Measurements from ENCODE around the gene OTUD5.

Gene OTUD5

DNA sequence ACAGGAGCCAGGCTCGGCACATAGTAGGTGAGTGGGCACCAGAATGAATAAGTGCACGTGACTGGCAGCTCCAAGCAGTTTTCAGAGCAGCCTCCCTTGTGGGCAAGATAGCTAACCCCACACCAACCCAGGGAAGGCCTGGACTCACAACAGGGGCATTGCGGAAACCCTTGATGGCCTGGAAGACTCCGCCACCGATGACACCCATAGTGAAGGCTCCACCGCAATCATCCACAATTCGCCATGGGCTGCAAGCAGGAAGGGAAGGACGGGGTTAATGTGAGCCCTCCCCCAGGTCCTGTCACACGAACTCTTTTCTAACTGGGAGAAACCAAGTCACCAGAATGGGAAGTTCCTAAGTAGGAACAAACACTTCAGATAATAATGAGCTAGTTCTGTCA is 60.8 kb downstream of the OTUD5 start:
- CTCF ChIA-PET: no interaction called here
- POLR2A ChIA-PET: interaction anchor here (1.7 to 2.8 kb wide), 3 partner anchors 15 to 159 kb away, joined by 10 to 26 read pairs (median 11); partner anchors contain the start of genes HDAC6 and SLC35A2
- no peak for TF ChIP-seq FOXA1 (IDR thresholded peaks at IDR 0.05)
- no peak for DNase-seq (ENCODE audit: extremely low spot score)

DNA sequence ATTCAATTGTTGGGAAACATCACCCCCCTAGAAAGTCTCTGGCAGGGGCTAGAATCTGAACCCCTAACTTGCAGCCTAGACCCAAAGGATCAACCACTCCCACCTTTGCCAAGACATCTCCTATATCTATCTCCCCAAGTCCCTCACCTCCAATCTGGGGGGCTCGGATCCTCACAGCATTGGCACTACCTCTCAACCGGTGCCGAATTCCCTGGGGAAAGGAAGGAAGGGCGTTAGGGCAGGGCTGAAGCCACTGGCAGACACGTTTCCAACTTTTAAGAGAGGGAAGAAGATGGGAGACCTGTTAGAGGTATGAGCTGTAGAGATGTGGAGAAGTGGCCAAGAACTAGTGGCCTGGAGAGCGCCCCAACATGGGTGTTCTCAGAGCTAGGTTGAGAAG is 62.5 kb downstream of the OTUD5 start:
- DNase-seq (ENCODE audit: extremely low spot score): no peak
- TF ChIP-seq FOXM1 (IDR thresholded peaks at IDR 0.05; ENCODE audit: borderline replicate concordance) (no peak), TARDBP (IDR thresholded peaks at IDR 0.05) (no peak), FOXA1 (IDR thresholded peaks at IDR 0.05) (no peak), L3MBTL2 (conservative IDR thresholded peaks at IDR 0.05) (no peak), HDGF (IDR thresholded peaks at IDR 0.05; ENCODE audit: borderline replicate concordance) (no peak), ELF4 (IDR thresholded peaks at IDR 0.05) (no peak), FOXK2 (IDR thresholded peaks at IDR 0.05) (no peak), BHLHE40 (IDR thresholded peaks at IDR 0.05; ENCODE audit: borderline replicate concordance) (no peak), ZNF384 (IDR thresholded peaks at IDR 0.05) (no peak), SUZ12 (IDR thresholded peaks at IDR 0.05) (no peak), ARNT (IDR thresholded peaks at IDR 0.05) (no peak), NFRKB (IDR thresholded peaks at IDR 0.05) (no peak), LEF1 (IDR thresholded peaks at IDR 0.05; ENCODE audit: borderline replicate concordance) (no peak), CTBP1 (IDR thresholded peaks at IDR 0.05; ENCODE audit: borderline replicate concordance) (no peak), SP1 (IDR thresholded peaks at IDR 0.05) (no peak)
- TF ChIP-seq, protein P1, sequence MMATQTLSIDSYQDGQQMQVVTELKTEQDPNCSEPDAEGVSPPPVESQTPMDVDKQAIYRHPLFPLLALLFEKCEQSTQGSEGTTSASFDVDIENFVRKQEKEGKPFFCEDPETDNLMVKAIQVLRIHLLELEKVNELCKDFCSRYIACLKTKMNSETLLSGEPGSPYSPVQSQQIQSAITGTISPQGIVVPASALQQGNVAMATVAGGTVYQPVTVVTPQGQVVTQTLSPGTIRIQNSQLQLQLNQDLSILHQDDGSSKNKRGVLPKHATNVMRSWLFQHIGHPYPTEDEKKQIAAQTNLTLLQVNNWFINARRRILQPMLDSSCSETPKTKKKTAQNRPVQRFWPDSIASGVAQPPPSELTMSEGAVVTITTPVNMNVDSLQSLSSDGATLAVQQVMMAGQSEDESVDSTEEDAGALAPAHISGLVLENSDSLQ (IDR thresholded peaks at IDR 0.05): no peak
- POLR2A ChIA-PET: no interaction called here
- CTCF ChIA-PET: no interaction called here

GRCh38 chrX:48893556-48894348 is 63.7 kb downstream of the OTUD5 start:
- CTCF ChIA-PET: interaction anchor here (0.7 kb wide), 1 partner anchor 66 kb away, joined by 5 read pairs; no protein-coding TSS in a partner anchor
- POLR2A ChIA-PET: interaction anchor here (1.2 to 1.4 kb wide), 2 partner anchors 18 to 217 kb away, joined by 3 to 4 read pairs; partner anchors contain the start of gene SLC35A2
- no peak for DNase-seq (ENCODE audit: extremely low spot score)
- no peak for TF ChIP-seq FOXK2 (IDR thresholded peaks at IDR 0.05)
- TF ChIP-seq SP1 (IDR thresholded peaks at IDR 0.05): no peak
- no peak for TF ChIP-seq FOXA1 (IDR thresholded peaks at IDR 0.05)
- TF ChIP-seq HDGF (IDR thresholded peaks at IDR 0.05; ENCODE audit: borderline replicate concordance): no peak
- TF ChIP-seq, protein P1 (IDR thresholded peaks at IDR 0.05): no peak
- TF ChIP-seq ELF4 (IDR thresholded peaks at IDR 0.05): no peak
- TF ChIP-seq CTBP1 (IDR thresholded peaks at IDR 0.05; ENCODE audit: borderline replicate concordance): no peak
- no peak for TF ChIP-seq NFRKB (IDR thresholded peaks at IDR 0.05)
- no peak for TF ChIP-seq ZNF384 (IDR thresholded peaks at IDR 0.05)
- TF ChIP-seq FOXM1 (IDR thresholded peaks at IDR 0.05; ENCODE audit: borderline replicate concordance): no peak
- no peak for TF ChIP-seq ARNT (IDR thresholded peaks at IDR 0.05)
- TF ChIP-seq LEF1 (IDR thresholded peaks at IDR 0.05; ENCODE audit: borderline replicate concordance): no peak

DNA sequence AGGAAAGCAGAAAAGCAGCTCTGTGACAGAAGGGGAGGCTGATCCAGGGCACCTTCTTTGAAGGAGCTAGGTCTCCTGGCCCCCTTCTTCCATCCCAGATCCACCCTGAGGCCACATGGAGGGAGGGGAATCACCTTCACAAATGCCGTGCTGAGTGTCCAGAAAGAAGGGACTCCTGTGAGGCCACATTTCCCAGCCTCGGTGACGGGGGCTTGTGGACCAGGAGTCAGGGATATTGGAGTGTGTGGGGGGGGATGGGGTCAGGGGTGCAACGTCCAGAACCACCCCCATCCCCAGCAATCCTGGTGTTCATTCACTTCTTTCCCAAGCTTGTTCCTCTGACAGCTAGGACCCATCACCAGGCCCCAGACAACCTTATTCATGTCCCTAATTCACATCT is 64.5 kb downstream of the OTUD5 start:
- ChIA-PET POLR2A (interaction anchor here (1.2 to 1.4 kb wide), 2 partner anchors 19 to 216 kb away, joined by 3 to 4 read pairs; partner anchors contain the start of gene SLC35A2), CTCF (interaction anchor here (0.7 kb wide), 1 partner anchor 65 kb away, joined by 5 read pairs; no protein-coding TSS in a partner anchor)
- DNase-seq (ENCODE audit: extremely low spot score): no peak
- TF ChIP-seq SP1 (IDR thresholded peaks at IDR 0.05) (no peak), BHLHE40 (IDR thresholded peaks at IDR 0.05; ENCODE audit: borderline replicate concordance) (no peak), ARNT (IDR thresholded peaks at IDR 0.05) (no peak), CTBP1 (IDR thresholded peaks at IDR 0.05; ENCODE audit: borderline replicate concordance) (no peak), HDGF (IDR thresholded peaks at IDR 0.05; ENCODE audit: borderline replicate concordance) (no peak), SUZ12 (IDR thresholded peaks at IDR 0.05) (no peak), NFRKB (IDR thresholded peaks at IDR 0.05) (no peak), ELF4 (IDR thresholded peaks at IDR 0.05) (no peak), TARDBP (IDR thresholded peaks at IDR 0.05) (no peak), FOXA1 (IDR thresholded peaks at IDR 0.05) (no peak), FOXK2 (IDR thresholded peaks at IDR 0.05) (no peak)
- TF ChIP-seq, protein P1 (IDR thresholded peaks at IDR 0.05): no peak

GRCh38 chrX:48891402-48892288 is 65.8 kb downstream of the OTUD5 start:
- CTCF ChIA-PET: no interaction called here
- POLR2A ChIA-PET: interaction anchor here (1.0 to 1.4 kb wide), 5 partner anchors 20 to 260 kb away, joined by 3 to 6 read pairs (median 3); partner anchors contain the start of gene SLC35A2
- TF ChIP-seq TARDBP (IDR thresholded peaks at IDR 0.05) (no peak), FOXA1 (IDR thresholded peaks at IDR 0.05) (no peak), BHLHE40 (IDR thresholded peaks at IDR 0.05; ENCODE audit: borderline replicate concordance) (no peak), SUZ12 (IDR thresholded peaks at IDR 0.05) (no peak), ARNT (IDR thresholded peaks at IDR 0.05) (no peak), NFRKB (IDR thresholded peaks at IDR 0.05) (no peak), CTBP1 (IDR thresholded peaks at IDR 0.05; ENCODE audit: borderline replicate concordance) (no peak), SP1 (IDR thresholded peaks at IDR 0.05) (no peak), ZNF384 (IDR thresholded peaks at IDR 0.05) (no peak), FOXM1 (IDR thresholded peaks at IDR 0.05; ENCODE audit: borderline replicate concordance) (no peak), ELF4 (IDR thresholded peaks at IDR 0.05) (no peak), L3MBTL2 (conservative IDR thresholded peaks at IDR 0.05) (no peak), FOXK2 (IDR thresholded peaks at IDR 0.05) (no peak), HDGF (IDR thresholded peaks at IDR 0.05; ENCODE audit: borderline replicate concordance) (no peak)
- TF ChIP-seq, protein P1 (IDR thresholded peaks at IDR 0.05): no peak
- peak; percentile 79 for DNase-seq (ENCODE audit: extremely low spot score)

All from HEK293T (cell line).